ENCODE measurements around the gene RPIA. TPM values are rescaled to one million over a fixed set of nuclear protein-coding genes. Genes with fewer than 3 reads are reported as not detected.

The RPIA gene
- total RNA-seq, 1 donor from 2014 or later, result 13.3 TPM

DNA sequence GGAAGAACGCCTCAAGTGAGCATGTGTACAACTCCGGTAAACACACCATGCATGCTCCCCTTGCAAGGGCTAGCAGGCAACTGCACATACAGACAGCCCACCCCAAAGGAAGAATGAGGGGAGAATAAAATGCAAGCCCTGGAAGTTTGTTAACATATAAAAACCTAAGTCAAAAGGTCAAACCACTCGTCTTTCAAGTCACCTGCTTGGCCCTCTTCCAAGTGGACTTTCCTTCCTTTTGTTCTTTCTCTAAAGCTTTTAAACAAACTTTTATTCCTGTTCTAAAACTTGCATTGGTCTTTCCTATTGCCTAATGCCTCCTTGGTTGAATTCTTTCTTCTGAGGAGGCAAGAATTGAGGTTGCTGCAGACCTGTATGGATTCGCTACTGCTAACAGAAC lies 5.2 kb upstream of the RPIA start:
- Histone ChIP-seq H3K4me1 (ENCODE audit: insufficient read depth, low read length) (peaks cover 7% of the 10 kb centered on the region), H3K36me3 (ENCODE audit: insufficient read depth, low read length) (no peaks in the 10 kb centered on the region), H3K9me3 (ENCODE audit: insufficient read depth, low read depth, low read length) (peaks cover 13% of the 10 kb centered on the region), H3K4me3 (ENCODE audit: insufficient read depth, low read depth, low read length) (no peak overlapping the region), H3K27me3 (ENCODE audit: insufficient read depth, low read length) (no peaks in the 10 kb centered on the region), H4K20me1 (ENCODE audit: insufficient read depth, low read length) (no peaks in the 10 kb centered on the region), H3K79me2 (ENCODE audit: insufficient read depth, low read length) (no peaks in the 10 kb centered on the region), H2AFZ (ENCODE audit: low read depth, low read length) (no peak overlapping the region), H3K27ac (ENCODE audit: low read depth, low read length) (no peak overlapping the region), H3K4me2 (ENCODE audit: low read length) (no peak overlapping the region), H3K9ac (ENCODE audit: low read length) (no peak overlapping the region)
- no peak for FAIRE-seq
- H3K36me3 Mint-ChIP-seq (ENCODE audit: low read depth, unreplicated experiment), result peaks cover 5% of the 10 kb centered on the region
- H3K27ac Mint-ChIP-seq (ENCODE audit: unreplicated experiment), result no peak overlapping the region
- TF ChIP-seq CTCF (IDR thresholded peaks at IDR 0.05; ENCODE audit: insufficient read depth, low read depth, low read length) (no peak), EZH2 (IDR thresholded peaks at IDR 0.05; ENCODE audit: insufficient read depth, low read length) (no peak)
- no peak for DNase-seq (ENCODE audit: low read depth)
- H3K4me1 Mint-ChIP-seq (ENCODE audit: low read depth, unreplicated experiment), result peaks cover 9% of the 10 kb centered on the region
- H3K27me3 Mint-ChIP-seq (ENCODE audit: low read depth, unreplicated experiment), result no peaks in the 10 kb centered on the region
- H3K4me3 Mint-ChIP-seq (ENCODE audit: unreplicated experiment), result no peak overlapping the region
- peaks cover 14% of the 10 kb centered on the region for H3K9me3 Mint-ChIP-seq (ENCODE audit: unreplicated experiment)

DNA sequence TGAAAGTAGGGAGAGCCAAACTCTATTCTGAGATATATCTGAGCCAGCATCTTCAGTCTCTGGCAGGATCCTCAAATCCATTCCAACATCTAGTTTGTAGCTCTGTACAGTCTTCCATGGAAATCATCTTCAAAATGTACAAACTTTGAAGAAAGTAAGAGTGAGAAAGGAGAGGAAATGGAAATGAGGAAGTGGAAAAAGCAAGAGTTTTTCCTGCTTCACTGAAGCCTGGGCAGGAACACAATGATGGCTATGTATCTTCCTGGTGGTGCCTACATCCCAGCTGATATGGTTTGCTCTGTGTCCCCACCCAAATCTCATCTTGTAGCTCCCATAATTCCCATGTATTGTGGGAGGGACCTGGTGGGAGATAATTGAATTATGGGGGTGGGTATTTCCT lies 4.1 kb upstream of the RPIA start:
- no peak overlapping the region for H3K27ac Mint-ChIP-seq (ENCODE audit: unreplicated experiment)
- no peaks in the 10 kb centered on the region for H3K27me3 Mint-ChIP-seq (ENCODE audit: low read depth, unreplicated experiment)
- no peak overlapping the region for H3K4me3 ChIP-seq (ENCODE audit: insufficient read depth, low read depth, low read length)
- peaks cover 9% of the 10 kb centered on the region for H3K4me1 ChIP-seq (ENCODE audit: insufficient read depth, low read length)
- no peak for TF ChIP-seq EZH2 (IDR thresholded peaks at IDR 0.05; ENCODE audit: insufficient read depth, low read length)
- TF ChIP-seq CTCF (IDR thresholded peaks at IDR 0.05; ENCODE audit: insufficient read depth, low read depth, low read length), result no peak
- H2AFZ ChIP-seq (ENCODE audit: low read depth, low read length), result no peak overlapping the region
- no peak overlapping the region for H3K27ac ChIP-seq (ENCODE audit: low read depth, low read length)
- no peak overlapping the region for H3K4me3 Mint-ChIP-seq (ENCODE audit: unreplicated experiment)
- H3K4me1 Mint-ChIP-seq (ENCODE audit: low read depth, unreplicated experiment), result peaks cover 10% of the 10 kb centered on the region
- no peak overlapping the region for H3K4me2 ChIP-seq (ENCODE audit: low read length)
- H3K36me3 ChIP-seq (ENCODE audit: insufficient read depth, low read length), result no peaks in the 10 kb centered on the region
- peaks cover 5% of the 10 kb centered on the region for H3K36me3 Mint-ChIP-seq (ENCODE audit: low read depth, unreplicated experiment)
- DNase-seq (ENCODE audit: low read depth) (no peak), FAIRE-seq (no peak)
- H3K9me3 ChIP-seq (ENCODE audit: insufficient read depth, low read depth, low read length), result peaks cover 11% of the 10 kb centered on the region
- peaks cover 3% of the 10 kb centered on the region for H4K20me1 ChIP-seq (ENCODE audit: insufficient read depth, low read length)
- peaks cover 9% of the 10 kb centered on the region for H3K79me2 ChIP-seq (ENCODE audit: insufficient read depth, low read length)
- peaks cover 14% of the 10 kb centered on the region for H3K9me3 Mint-ChIP-seq (ENCODE audit: unreplicated experiment)
- no peak overlapping the region for H3K9ac ChIP-seq (ENCODE audit: low read length)
- H3K27me3 ChIP-seq (ENCODE audit: insufficient read depth, low read length), result no peaks in the 10 kb centered on the region

- TF ChIP-seq CTCF (IDR thresholded peaks at IDR 0.05; ENCODE audit: insufficient read depth, low read depth, low read length) (no peak), EZH2 (IDR thresholded peaks at IDR 0.05; ENCODE audit: insufficient read depth, low read length) (no peak)
- H3K27me3 ChIP-seq (ENCODE audit: insufficient read depth, low read length), result no peaks in the 10 kb centered on the region
- peaks cover 10% of the 10 kb centered on the region for H3K4me1 ChIP-seq (ENCODE audit: insufficient read depth, low read length)
- peak overlapping the region; percentile 79 for H3K9ac ChIP-seq (ENCODE audit: low read length)
- H4K20me1 ChIP-seq (ENCODE audit: insufficient read depth, low read length), result peaks cover 27% of the 10 kb centered on the region
- Mint-ChIP-seq H3K9me3 (ENCODE audit: unreplicated experiment) (peaks cover 2% of the 10 kb centered on the region), H3K36me3 (ENCODE audit: low read depth, unreplicated experiment) (peaks cover 3% of the 10 kb centered on the region), H3K27ac (ENCODE audit: unreplicated experiment) (peak overlapping the region; percentile 92), H3K4me1 (ENCODE audit: low read depth, unreplicated experiment) (peaks cover 13% of the 10 kb centered on the region), H3K4me3 (ENCODE audit: unreplicated experiment) (peak overlapping the region; percentile 99), H3K27me3 (ENCODE audit: low read depth, unreplicated experiment) (no peaks in the 10 kb centered on the region)
- H3K4me2 ChIP-seq (ENCODE audit: low read length), result peak overlapping the region; percentile 89
- peak overlapping the region; percentile 93 for H2AFZ ChIP-seq (ENCODE audit: low read depth, low read length)
- H3K27ac ChIP-seq (ENCODE audit: low read depth, low read length), result peak overlapping the region; percentile 48
- no peaks in the 10 kb centered on the region for H3K36me3 ChIP-seq (ENCODE audit: insufficient read depth, low read length)
- H3K79me2 ChIP-seq (ENCODE audit: insufficient read depth, low read length), result peaks cover 42% of the 10 kb centered on the region
- FAIRE-seq (no peak), DNase-seq (ENCODE audit: low read depth) (peak; percentile 2)
- H3K4me3 ChIP-seq (ENCODE audit: insufficient read depth, low read depth, low read length), result peak overlapping the region; percentile 80
- H3K9me3 ChIP-seq (ENCODE audit: insufficient read depth, low read depth, low read length), result no peaks in the 10 kb centered on the region
Measured at GRCh38 chr2:88690591-88691338, 708 bp upstream of the RPIA start.
